ENCODE results near the gene GNB1L.

DNA sequence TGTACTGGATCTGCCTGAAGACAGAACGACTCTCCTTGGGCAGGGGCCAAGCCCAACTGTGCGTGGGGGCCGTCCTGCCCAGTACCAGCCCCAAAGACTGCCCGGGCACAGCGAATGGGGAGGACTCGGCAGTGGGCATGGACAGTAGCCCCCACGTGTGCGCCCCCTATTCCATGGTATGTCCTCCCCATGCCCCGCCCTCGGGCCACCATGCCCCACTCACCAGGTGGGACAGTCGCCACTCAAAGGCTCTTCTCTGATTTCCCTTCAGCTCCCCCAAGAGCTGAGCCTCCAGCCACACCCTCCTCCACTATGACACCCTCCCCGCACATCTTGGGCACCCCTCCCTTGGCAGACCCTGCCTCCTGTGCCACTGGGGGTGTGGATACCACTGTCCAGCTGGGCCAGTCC lies 43.5 kb downstream of the GNB1L start:
- TF ChIP-seq GATA3 (IDR thresholded peaks at IDR 0.05; ENCODE audit: low read depth, low read length) (no peak), GATA2 (IDR thresholded peaks at IDR 0.05; ENCODE audit: low read depth, low read length) (no peak)

Data from SH-SY5Y (cell line).